HG02852 (cell line): ENCODE measurements around the gene P2RY2.
"Not testable (repeated sequence)": the region's sequence is repeated elsewhere in the genome, so short reads cannot be mapped to it uniquely, and the experiment has no call there.

Experiments
- ATAC-seq: cut with Tn5 transposase; IDR thresholded peaks from one replicate; pipeline ENCODE4 v1.9.1; 2021; ENCODE audit warnings: mild to moderate bottlenecking, moderate library complexity; ENCODE audit not compliant: unreplicated experiment

The P2RY2 gene

GRCh38 chr11:73187854-73188253 is 30.2 kb upstream of the P2RY2 start:
- ATAC-seq: no peak

- ATAC-seq: no peak
These were observed 29.8 kb upstream of the P2RY2 start for GRCh38 chr11:73188301-73188700.

- ATAC-seq: no peak
These were observed 28.8 kb upstream of the P2RY2 start for GRCh38 chr11:73189315-73189714.

- ATAC-seq: no peak
These were observed 28.1 kb upstream of the P2RY2 start for GRCh38 chr11:73189723-73190556.

- ATAC-seq: no peak
These were observed 27.6 kb upstream of the P2RY2 start for GRCh38 chr11:73190557-73190885.

GRCh38 chr11:73191151-73191550 is 26.9 kb upstream of the P2RY2 start:
- no peak for ATAC-seq

GRCh38 chr11:73192272-73192671 is 25.8 kb upstream of the P2RY2 start:
- no peak for ATAC-seq

- ATAC-seq: peak; percentile 68
These were observed 24.6 kb upstream of the P2RY2 start for GRCh38 chr11:73193251-73194033.

- no peak for ATAC-seq
These were observed 24.0 kb upstream of the P2RY2 start for GRCh38 chr11:73194034-73194507.

- no peak for ATAC-seq
These were observed 23.5 kb upstream of the P2RY2 start for GRCh38 chr11:73194593-73194992.

- ATAC-seq: no peak
These were observed 22.7 kb upstream of the P2RY2 start for GRCh38 chr11:73195191-73196007.

- no peak for ATAC-seq
These were observed 21.5 kb upstream of the P2RY2 start for GRCh38 chr11:73196576-73196975.

GRCh38 chr11:73197348-73197747 is 20.7 kb upstream of the P2RY2 start:
- no peak for ATAC-seq

GRCh38 chr11:73197787-73198186 is 20.3 kb upstream of the P2RY2 start:
- not testable (repeated sequence) for ATAC-seq

GRCh38 chr11:73198677-73199076 is 19.4 kb upstream of the P2RY2 start:
- no peak for ATAC-seq

GRCh38 chr11:73199446-73199845 is 18.6 kb upstream of the P2RY2 start:
- ATAC-seq: no peak

GRCh38 chr11:73200256-73200655 is 17.8 kb upstream of the P2RY2 start:
- ATAC-seq: no peak

- ATAC-seq: no peak
These were observed 16.8 kb upstream of the P2RY2 start for GRCh38 chr11:73201249-73201648.

GRCh38 chr11:73201888-73202780 is 15.9 kb upstream of the P2RY2 start:
- no peak for ATAC-seq

GRCh38 chr11:73203322-73203721 is 14.8 kb upstream of the P2RY2 start:
- ATAC-seq: no peak
